ENCODE data around the gene DBX2. TPM values are rescaled to one million over a fixed set of nuclear protein-coding genes. Genes with fewer than 3 reads are reported as not detected.
"Not testable (repeated sequence)": the region's sequence is repeated elsewhere in the genome, so short reads cannot be mapped to it uniquely, and the experiment has no call there.

Gene DBX2
- total and polyA plus RNA-seq, 7 experiments from 2014 or later = not detected

- H3K4me3 ChIP-seq (ENCODE audit: low read length); H3K9me3 ChIP-seq (ENCODE audit: control insufficient read depth in 2 of 3, low read length in 3 of 3); H3K27ac ChIP-seq (ENCODE audit: low read depth, low read length); H3K9me3 Mint-ChIP-seq; H3K4me1 Mint-ChIP-seq; H3K27ac Mint-ChIP-seq; ATAC-seq; H3K36me3 ChIP-seq (ENCODE audit: control insufficient read depth in 2 of 3, insufficient read depth in 3 of 3, low read length in 3 of 3); DNase-seq; POLR2A ChIA-PET; H3K4me3 Mint-ChIP-seq; intact Hi-C loops (cut with micrococcal nuclease); H3K4me1 ChIP-seq (ENCODE audit: control insufficient read depth in 2 of 2, insufficient read depth in 2 of 2, low read length in 2 of 2); H3K27me3 ChIP-seq (ENCODE audit: control insufficient read depth in 2 of 2, insufficient read depth in 2 of 2, low read length in 2 of 2); H3K36me3 Mint-ChIP-seq; CTCF ChIA-PET: not testable (repeated sequence)
- H3K27me3 Mint-ChIP-seq = peaks cover 12 to 23% (median 15%) of the 10 kb centered on the region in 5 donors
These were observed 66.0 kb downstream of the DBX2 start for GRCh38 chr12:44984863-44985262.

GRCh38 chr12:44979918-44980317, 71.0 kb downstream of the DBX2 start:
- Mint-ChIP-seq H3K27ac (no peak overlapping the region), H3K27me3 (peaks cover 0 to 12% (median 4%) of the 10 kb centered on the region in 5 donors), H3K4me1 (peaks cover 0 to 2% (median 0%) of the 10 kb centered on the region in 7 donors), H3K9me3 (peaks cover 0 to 5% (median 0%) of the 10 kb centered on the region in 11 donors), H3K4me3 (no peak overlapping the region), H3K36me3 (no peaks in the 10 kb centered on the region)
- no peak for DNase-seq
- H3K27ac ChIP-seq (ENCODE audit: low read depth, low read length) = no peak overlapping the region
- no peaks in the 10 kb centered on the region for H3K9me3 ChIP-seq (ENCODE audit: control insufficient read depth in 2 of 3, low read length in 3 of 3)
- intact Hi-C loops (cut with micrococcal nuclease) = no loop called here
- no peaks in the 10 kb centered on the region for H3K27me3 ChIP-seq (ENCODE audit: control insufficient read depth in 2 of 2, insufficient read depth in 2 of 2, low read length in 2 of 2)
- no peaks in the 10 kb centered on the region for H3K36me3 ChIP-seq (ENCODE audit: control insufficient read depth in 2 of 3, insufficient read depth in 3 of 3, low read length in 3 of 3)
- CTCF ChIA-PET = no interaction called here
- H3K4me1 ChIP-seq (ENCODE audit: control insufficient read depth in 2 of 2, insufficient read depth in 2 of 2, low read length in 2 of 2) = no peaks in the 10 kb centered on the region
- ATAC-seq = no peak
- POLR2A ChIA-PET = no interaction called here
- H3K4me3 ChIP-seq (ENCODE audit: low read length) = no peak overlapping the region

GRCh38 chr12:44976246-44976645, 74.7 kb downstream of the DBX2 start:
- no peaks in the 10 kb centered on the region for H3K9me3 ChIP-seq (ENCODE audit: control insufficient read depth in 2 of 3, low read length in 3 of 3)
- ChIA-PET CTCF (no interaction called here), POLR2A (no interaction called here)
- H3K27me3 Mint-ChIP-seq = peaks cover 0 to 17% (median 4%) of the 10 kb centered on the region in 5 donors
- H3K4me1 Mint-ChIP-seq = peaks cover 0 to 5% (median 0%) of the 10 kb centered on the region in 7 donors
- H3K27ac Mint-ChIP-seq = no peak overlapping the region
- peaks cover 0 to 5% (median 0%) of the 10 kb centered on the region in 11 donors for H3K9me3 Mint-ChIP-seq
- no peak overlapping the region for H3K4me3 Mint-ChIP-seq
- no peak overlapping the region for H3K27ac ChIP-seq (ENCODE audit: low read depth, low read length)
- H3K36me3 Mint-ChIP-seq = no peaks in the 10 kb centered on the region
- no peak for ATAC-seq
- H3K27me3 ChIP-seq (ENCODE audit: control insufficient read depth in 2 of 2, insufficient read depth in 2 of 2, low read length in 2 of 2) = peaks cover 0 to 3% of the 10 kb centered on the region in 2 donors
- H3K4me1 ChIP-seq (ENCODE audit: control insufficient read depth in 2 of 2, insufficient read depth in 2 of 2, low read length in 2 of 2) = no peaks in the 10 kb centered on the region
- no peak overlapping the region for H3K4me3 ChIP-seq (ENCODE audit: low read length)
- H3K36me3 ChIP-seq (ENCODE audit: control insufficient read depth in 2 of 3, insufficient read depth in 3 of 3, low read length in 3 of 3) = no peaks in the 10 kb centered on the region
- DNase-seq = no peak
- intact Hi-C loops (cut with micrococcal nuclease) = no loop called here

- Mint-ChIP-seq H3K4me3 (no peak overlapping the region), H3K9me3 (peaks cover 0 to 5% (median 0%) of the 10 kb centered on the region in 11 donors), H3K27ac (no peak overlapping the region), H3K27me3 (peaks cover 0 to 16% (median 4%) of the 10 kb centered on the region in 5 donors), H3K36me3 (no peaks in the 10 kb centered on the region), H3K4me1 (peaks cover 0 to 7% (median 5%) of the 10 kb centered on the region in 7 donors)
- ATAC-seq (no peak), DNase-seq (no peak)
- no peak overlapping the region for H3K27ac ChIP-seq (ENCODE audit: low read depth, low read length)
- intact Hi-C loops (cut with micrococcal nuclease) = no loop called here
- peaks cover 0 to 3% of the 10 kb centered on the region in 2 donors for H3K27me3 ChIP-seq (ENCODE audit: control insufficient read depth in 2 of 2, insufficient read depth in 2 of 2, low read length in 2 of 2)
- H3K4me3 ChIP-seq (ENCODE audit: low read length) = no peak overlapping the region
- no peaks in the 10 kb centered on the region for H3K4me1 ChIP-seq (ENCODE audit: control insufficient read depth in 2 of 2, insufficient read depth in 2 of 2, low read length in 2 of 2)
- H3K9me3 ChIP-seq (ENCODE audit: control insufficient read depth in 2 of 3, low read length in 3 of 3) = no peaks in the 10 kb centered on the region
- no peaks in the 10 kb centered on the region for H3K36me3 ChIP-seq (ENCODE audit: control insufficient read depth in 2 of 3, insufficient read depth in 3 of 3, low read length in 3 of 3)
- ChIA-PET CTCF (interaction anchor here (1.1 kb wide), 1 partner anchor 31 kb away, joined by 3 read pairs; no protein-coding TSS in a partner anchor), POLR2A (no interaction called here)
These were observed 78.0 kb downstream of the DBX2 start for GRCh38 chr12:44972746-44973421.

- Mint-ChIP-seq H3K27me3 (peaks cover 0 to 14% (median 0%) of the 10 kb centered on the region in 5 donors), H3K4me3 (peak overlapping the region in 1 of 10 donors; percentile 53)
- no peak for ATAC-seq
These were observed 81.9 kb downstream of the DBX2 start for GRCh38 chr12:44968965-44969364.

More at GRCh38 chr12:44968965-44969364, 81.9 kb downstream of the DBX2 start:
- H3K36me3 Mint-ChIP-seq = peaks cover 0 to 2% (median 0%) of the 10 kb centered on the region in 5 donors
- no peaks in the 10 kb centered on the region for H3K36me3 ChIP-seq (ENCODE audit: control insufficient read depth in 2 of 3, insufficient read depth in 3 of 3, low read length in 3 of 3)
- no peak overlapping the region for H3K27ac ChIP-seq (ENCODE audit: low read depth, low read length)
- H3K4me1 ChIP-seq (ENCODE audit: control insufficient read depth in 2 of 2, insufficient read depth in 2 of 2, low read length in 2 of 2) = no peaks in the 10 kb centered on the region
- H3K4me3 ChIP-seq (ENCODE audit: low read length) = no peak overlapping the region
- peak overlapping the region in 1 of 9 donors; percentile 25 for H3K27ac Mint-ChIP-seq
- CTCF ChIA-PET = no interaction called here
- peaks cover 0 to 3% of the 10 kb centered on the region in 2 donors for H3K27me3 ChIP-seq (ENCODE audit: control insufficient read depth in 2 of 2, insufficient read depth in 2 of 2, low read length in 2 of 2)
- no peak for DNase-seq
- H3K9me3 ChIP-seq (ENCODE audit: control insufficient read depth in 2 of 3, low read length in 3 of 3) = no peaks in the 10 kb centered on the region
- H3K9me3 Mint-ChIP-seq = peaks cover 0 to 19% (median 6%) of the 10 kb centered on the region in 11 donors
- peaks cover 0 to 9% (median 6%) of the 10 kb centered on the region in 7 donors for H3K4me1 Mint-ChIP-seq
- intact Hi-C loops (cut with micrococcal nuclease) = no loop called here
- POLR2A ChIA-PET = no interaction called here

Other genes starting within 250 kb of the DBX2 start
- 100 to 1,000 TPM in 4 of 5 experiments, 10 to 100 TPM in 1; 60.9 to 414 (median 228) TPM for gene NELL2, start 174.8 kb downstream of the DBX2 start, total RNA-seq
- gene NELL2, start 174.8 kb downstream of the DBX2 start, polyA plus RNA-seq = 100 to 1,000 TPM; 152 to 252 TPM
- 10 to 100 TPM; 15.1 to 29.7 (median 25.3) TPM for gene ANO6, start 165.0 kb upstream of the DBX2 start, total RNA-seq
- gene ANO6, start 165.0 kb upstream of the DBX2 start, polyA plus RNA-seq = 10 to 100 TPM; 17.5 to 23.7 TPM

Measured in naive thymus-derived CD4-positive, alpha-beta T cell (primary cell).